IMR-90 (cell line): ENCODE results near the gene TMEM248.

Experiments used
- BHLHE40 ChIP-seq: fragments of 150-350 bp; IDR thresholded peaks from 2 replicates; pipeline ENCODE4 v1.6.1; 2016; ENCODE audit warnings: mild to moderate bottlenecking, low read depth, low read length
- CEBPB ChIP-seq: IDR thresholded peaks from 2 replicates; pipeline ENCODE4 v1.6.1; 2012; ENCODE audit warnings: low read depth, low read length, improper control_type of control experiment
- CHD1 ChIP-seq: IDR thresholded peaks from 2 replicates; pipeline ENCODE4 v1.6.1; 2012; ENCODE audit warnings: low read depth, low read length, improper control_type of control experiment
- CTCF ChIP-seq: conservative IDR thresholded peaks from 2 replicates; pipeline ENCODE4 v1.5.1; 2012; ENCODE audit warnings: mild to moderate bottlenecking, low read depth, low read length, improper control_type of control experiment
- FOS ChIP-seq: fragments of 150-350 bp; IDR thresholded peaks from 2 replicates; pipeline ENCODE4 v1.6.1; 2016; ENCODE audit warnings: low read depth, low read length
- MAFK ChIP-seq: IDR thresholded peaks from 2 replicates; pipeline ENCODE4 v1.6.1; 2012; ENCODE audit warnings: low read depth, low read length, improper control_type of control experiment
- MAZ ChIP-seq: IDR thresholded peaks from 2 replicates; pipeline ENCODE4 v1.6.1; 2012; ENCODE audit warnings: low read depth, mild to moderate bottlenecking, low read length, improper control_type of control experiment, moderate library complexity, borderline replicate concordance
- POLR2A ChIP-seq: IDR thresholded peaks from 2 replicates; pipeline ENCODE4 v1.6.1; 2012; ENCODE audit warnings: mild to moderate bottlenecking, low read depth, low read length
- RAD21 ChIP-seq: IDR thresholded peaks from 2 replicates; pipeline ENCODE4 v1.6.1; 2012; ENCODE audit warnings: low read length, improper control_type of control experiment
- SMC3 ChIP-seq: fragments of 150-350 bp; IDR thresholded peaks from 2 replicates; pipeline ENCODE4 v1.6.1; 2016; ENCODE audit warnings: low read depth, mild to moderate bottlenecking, antibody characterized with exemption, low read length, moderate library complexity

GRCh38 chr7:66873476-66873875 lies 47.5 kb upstream of the TMEM248 start:
- no peak for TF ChIP-seq CTCF
- no peak for TF ChIP-seq FOS
- no peak for TF ChIP-seq POLR2A
- no peak for TF ChIP-seq BHLHE40
- TF ChIP-seq SMC3 = no peak
- TF ChIP-seq CEBPB = no peak
- no peak for TF ChIP-seq RAD21
- TF ChIP-seq MAZ = no peak
- no peak for TF ChIP-seq CHD1
- no peak for TF ChIP-seq MAFK
